Fibroblast of peridontal ligament (primary cell): ENCODE data around the gene GALNS.
"Not testable (repeated sequence)": the region's sequence is repeated elsewhere in the genome, so short reads cannot be mapped to it uniquely, and the experiment has no call there.

ENCODE experiments used
- DNase-seq: peaks from one replicate; pipeline ENCODE4 v3.0.0-alpha.2; 2010; ENCODE audit errors: extremely low read depth

Gene GALNS

DNA sequence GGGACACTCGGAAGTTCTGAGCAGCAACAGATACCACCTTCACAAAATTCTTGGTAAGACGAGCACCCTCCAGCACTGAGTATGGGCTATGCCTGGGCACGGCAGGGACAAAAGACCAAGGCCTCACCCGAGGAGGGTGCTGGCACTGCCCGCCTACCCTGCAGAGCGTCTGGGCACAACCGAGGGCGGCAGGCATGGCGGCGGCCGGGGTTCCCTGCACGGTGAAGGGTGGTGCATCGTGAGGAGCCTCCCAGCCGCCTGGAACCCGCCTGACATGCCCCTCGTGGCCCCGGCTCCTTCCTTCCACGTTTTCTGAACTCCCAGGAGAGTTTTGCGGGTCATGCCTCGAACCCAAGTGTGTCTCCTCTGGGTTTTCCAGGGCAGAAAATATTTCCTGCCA is 18.9 kb downstream of the GALNS start:
- DNase-seq, result no peak

GRCh38 chr16:88836791-88837190 is 20.0 kb downstream of the GALNS start:
- no peak for DNase-seq

DNA sequence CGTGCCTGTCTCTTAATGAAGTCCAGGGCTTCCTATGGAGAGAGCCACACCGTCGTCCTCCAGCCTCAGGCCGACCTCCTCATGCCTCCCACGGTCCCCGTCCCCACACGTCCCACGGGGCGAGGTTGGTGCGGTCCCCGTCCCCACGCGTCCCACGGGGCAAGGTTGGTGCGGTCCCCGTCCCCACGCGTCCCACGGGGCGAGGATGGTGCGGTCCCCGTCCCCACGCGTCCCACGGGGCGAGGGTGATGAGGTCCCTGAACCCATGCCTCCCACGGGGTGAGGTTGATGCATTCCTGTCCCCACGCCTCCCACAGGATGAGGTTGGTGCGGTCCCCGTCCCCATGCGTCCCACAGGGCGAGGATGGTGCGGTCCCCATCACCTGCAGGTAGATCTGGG is 20.9 kb downstream of the GALNS start:
- DNase-seq, result no peak

DNA sequence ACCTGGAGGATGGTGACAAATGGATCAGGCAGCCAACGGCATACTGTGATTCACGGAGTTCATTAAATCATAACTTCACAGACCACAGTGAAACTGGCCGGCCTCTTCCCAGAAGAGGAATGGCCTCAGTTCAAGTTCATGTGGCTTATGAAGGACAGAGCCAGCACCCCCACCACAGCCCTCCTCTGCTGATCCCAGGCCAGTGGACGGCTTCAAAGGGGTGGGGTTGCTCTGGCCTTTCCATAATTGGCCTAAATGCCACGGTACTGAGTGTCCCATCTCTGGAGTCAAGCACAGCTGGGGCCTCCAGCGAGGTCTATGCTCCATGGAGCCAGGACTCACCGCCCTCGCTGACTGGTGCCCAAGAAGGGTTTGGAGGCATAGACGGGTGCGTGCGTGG is 21.4 kb downstream of the GALNS start:
- peak; percentile 60 for DNase-seq

DNA sequence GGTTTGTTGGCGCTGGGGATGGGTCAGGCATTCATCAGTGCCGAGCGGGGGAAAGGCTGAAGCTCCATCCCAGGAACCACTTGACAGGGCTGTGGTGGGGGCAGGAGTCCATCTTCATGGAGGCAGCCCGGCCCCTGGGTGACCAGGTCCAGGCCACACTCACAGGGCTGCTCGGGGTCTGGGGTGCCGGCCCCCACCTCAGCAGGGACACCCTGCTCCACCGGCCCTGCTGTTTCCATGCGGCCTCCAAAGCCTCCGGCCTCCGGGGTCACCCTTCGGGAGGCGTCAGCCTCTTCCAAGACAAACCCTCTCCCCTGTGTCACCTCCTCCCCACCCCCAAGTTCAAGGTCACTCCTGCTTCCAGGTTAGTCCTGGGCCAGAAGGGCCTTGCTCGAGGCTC is 22.1 kb downstream of the GALNS start:
- DNase-seq, result no peak

DNA sequence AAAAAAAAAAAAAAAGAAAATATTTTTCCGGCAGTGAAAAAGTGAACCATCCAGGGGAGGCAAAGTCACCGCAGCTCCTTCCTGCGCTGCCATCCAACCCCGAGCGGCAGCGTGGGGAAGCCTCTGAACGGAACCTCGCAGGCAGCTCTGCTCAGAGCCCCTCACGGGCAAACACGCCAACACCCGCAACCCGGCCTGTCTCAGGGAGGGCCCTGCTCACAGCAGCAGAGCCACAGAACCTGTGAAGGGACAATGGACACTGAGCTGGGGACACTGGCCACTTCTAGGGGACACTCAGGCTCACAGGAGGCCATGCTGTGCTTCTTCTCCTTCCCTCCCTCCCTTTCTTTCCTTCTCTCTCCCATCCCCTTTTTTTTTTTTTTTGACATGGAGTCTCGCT is 23.7 kb downstream of the GALNS start:
- no peak for DNase-seq

DNA sequence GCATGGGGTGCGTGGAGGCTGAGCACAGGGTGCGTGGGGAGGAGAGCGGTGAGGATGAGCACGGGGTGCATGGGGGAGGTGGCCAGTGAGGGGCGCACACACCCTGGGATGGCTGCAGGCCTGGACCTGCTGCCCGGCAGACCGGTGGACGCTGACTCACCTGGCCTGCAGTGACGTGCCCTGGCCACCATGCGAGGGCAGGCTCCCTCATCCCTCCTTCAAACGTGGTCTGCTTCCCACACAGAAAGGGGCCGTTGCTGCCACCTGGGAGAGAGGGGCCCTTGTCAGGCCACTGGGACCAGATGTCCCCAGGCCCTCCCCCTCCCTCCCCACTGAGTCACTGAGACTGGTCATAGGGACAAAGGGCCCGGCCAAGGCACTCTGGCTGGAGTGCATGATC is 24.9 kb downstream of the GALNS start:
- no peak for DNase-seq

GRCh38 chr16:88830783-88831182 is 26.0 kb downstream of the GALNS start:
- no peak for DNase-seq

DNA sequence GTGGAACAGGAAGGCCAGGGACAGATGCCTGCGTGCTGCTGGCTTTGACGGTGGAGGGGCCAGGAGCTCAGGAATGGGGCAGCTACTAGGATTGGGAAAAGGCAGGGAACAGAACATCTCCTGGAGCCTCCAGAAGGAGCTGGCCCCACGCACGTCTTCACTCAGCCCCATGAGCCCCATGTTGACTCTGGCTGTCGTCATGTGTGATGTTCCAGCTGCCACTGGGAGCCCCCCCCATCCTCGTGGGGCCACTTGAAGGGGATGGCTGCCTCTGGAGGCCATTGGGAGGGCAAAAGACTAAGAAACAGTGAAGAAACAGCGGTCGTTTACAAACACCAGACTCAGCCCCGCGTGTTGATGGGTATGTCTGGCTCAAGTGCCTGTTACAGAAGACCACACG is 26.5 kb downstream of the GALNS start:
- DNase-seq, result no peak

DNA sequence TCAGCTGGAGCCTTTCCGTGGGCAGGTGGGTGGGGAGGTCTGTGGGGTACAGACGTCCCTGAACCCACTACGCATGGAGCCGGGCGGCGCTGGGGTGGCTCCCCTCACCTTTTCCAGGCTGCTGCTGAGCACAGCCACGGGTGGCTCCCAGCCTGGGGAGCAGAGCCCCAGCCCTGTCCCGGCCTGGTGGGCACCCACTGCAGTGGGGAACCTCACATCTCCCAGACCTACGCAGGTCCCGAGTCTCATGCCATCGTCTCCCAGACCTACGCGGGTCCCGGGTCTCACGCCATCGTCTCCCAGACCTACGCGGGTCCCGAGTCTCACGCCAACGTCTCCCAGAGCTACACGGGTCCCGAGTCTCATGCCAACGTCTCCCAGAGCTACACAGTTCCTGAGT is 28.0 kb downstream of the GALNS start:
- DNase-seq, result no peak

DNA sequence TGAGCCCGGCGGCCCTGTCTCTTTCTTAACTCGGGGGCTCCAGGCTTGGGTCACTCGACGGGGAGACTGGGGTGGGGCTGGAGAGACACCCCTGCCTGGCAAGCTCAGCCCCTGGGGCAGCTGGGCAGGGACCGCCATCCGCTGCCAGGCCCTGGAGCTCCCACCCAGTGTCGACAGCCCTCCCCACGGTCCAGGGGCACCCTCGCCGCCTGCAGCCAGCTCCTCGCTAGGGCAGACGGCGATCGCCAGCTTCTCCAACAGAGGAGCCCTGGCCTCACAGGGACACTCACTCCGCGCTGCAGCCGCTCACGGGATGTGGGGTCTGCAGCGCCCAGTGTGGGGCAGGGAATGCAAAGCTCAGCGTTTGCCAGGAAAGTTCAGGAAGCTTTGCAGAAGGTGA is 29.0 kb downstream of the GALNS start:
- no peak for DNase-seq

GRCh38 chr16:88826070-88826840 is 30.5 kb downstream of the GALNS start:
- no peak for DNase-seq

DNA sequence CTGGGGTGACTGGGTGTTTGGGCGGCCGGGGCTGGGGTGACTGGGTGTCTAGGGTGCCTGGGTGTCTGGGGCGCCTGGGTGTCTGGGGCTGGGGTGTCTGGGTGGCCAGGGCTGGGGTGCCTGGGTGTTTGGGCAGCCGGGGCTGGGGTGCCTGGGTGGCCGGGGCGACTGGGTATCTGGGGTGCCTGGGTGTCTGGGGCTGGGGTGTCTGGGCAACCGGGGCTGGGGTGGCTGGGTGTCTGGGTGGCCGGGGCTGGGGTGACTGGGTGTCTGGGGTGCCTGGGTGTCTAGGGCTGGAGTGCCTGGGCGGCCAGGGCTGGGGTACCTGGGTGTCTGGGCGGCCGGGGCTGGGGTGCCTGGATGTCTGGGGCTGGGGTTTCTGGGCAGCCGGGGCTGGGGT is 31.6 kb downstream of the GALNS start:
- no peak for DNase-seq

DNA sequence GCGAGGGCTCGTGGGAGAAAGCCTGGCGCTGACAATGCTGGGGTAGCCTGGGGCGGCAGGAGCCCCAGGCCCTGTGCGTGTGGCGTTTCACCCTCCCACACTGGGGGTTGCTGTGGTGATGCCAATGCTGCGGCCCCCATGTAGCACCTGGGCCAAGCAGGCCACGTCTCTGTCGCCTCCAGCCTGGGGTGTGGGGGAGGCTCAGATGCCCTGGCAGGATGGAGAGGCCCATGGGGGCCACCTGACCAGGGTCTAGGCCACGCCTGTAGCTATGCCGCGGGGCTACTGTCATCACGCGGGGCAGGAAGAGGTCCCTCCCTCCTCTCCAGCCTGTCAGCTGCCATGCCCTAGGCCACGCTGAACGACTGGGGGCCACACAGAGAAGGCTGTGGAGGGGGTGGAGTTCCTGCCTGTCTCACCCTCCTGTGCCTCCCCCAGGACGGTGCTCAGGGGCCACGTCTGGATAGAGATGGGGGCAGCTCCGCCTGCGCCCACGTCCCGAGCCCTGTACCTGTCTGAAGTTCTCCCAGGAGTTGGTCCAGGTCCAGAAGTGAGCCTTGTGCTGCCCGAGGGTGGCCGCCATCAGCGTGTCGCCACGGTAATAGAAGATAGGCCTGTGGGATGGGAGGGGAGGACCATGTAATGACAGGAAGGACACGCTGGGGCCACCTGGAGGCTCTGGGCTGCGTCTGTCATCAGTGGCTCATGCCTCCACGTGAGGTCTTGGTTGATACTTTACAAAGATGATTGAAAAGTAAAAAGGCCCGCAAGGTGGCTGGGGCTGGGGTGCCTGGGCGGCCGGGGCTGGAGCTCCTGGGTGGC is 32.3 kb downstream of the GALNS start:
- no peak for DNase-seq

DNA sequence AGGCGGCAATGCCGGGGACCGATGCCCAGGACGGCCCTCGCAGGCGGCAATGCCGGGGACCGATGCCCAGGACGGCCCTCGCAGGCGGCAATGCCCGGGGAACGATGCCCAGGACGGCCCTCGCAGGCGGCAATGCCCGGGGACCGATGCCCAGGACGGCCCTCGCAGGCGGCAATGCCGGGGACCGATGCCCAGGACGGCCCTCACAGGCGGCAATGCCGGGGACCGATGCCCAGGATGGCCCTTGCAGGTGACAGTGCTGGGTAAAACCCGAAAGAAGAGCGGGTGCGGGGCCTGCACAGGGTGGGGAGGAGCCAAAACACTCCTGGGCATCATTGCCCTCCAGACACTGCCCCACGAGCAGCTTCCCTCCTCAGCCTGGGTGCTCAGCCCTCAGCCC is 33.1 kb downstream of the GALNS start:
- not testable (repeated sequence) for DNase-seq

- no peak for DNase-seq
Observed at GRCh38 chr16:88822281-88823040, 34.3 kb downstream of the GALNS start.

DNA sequence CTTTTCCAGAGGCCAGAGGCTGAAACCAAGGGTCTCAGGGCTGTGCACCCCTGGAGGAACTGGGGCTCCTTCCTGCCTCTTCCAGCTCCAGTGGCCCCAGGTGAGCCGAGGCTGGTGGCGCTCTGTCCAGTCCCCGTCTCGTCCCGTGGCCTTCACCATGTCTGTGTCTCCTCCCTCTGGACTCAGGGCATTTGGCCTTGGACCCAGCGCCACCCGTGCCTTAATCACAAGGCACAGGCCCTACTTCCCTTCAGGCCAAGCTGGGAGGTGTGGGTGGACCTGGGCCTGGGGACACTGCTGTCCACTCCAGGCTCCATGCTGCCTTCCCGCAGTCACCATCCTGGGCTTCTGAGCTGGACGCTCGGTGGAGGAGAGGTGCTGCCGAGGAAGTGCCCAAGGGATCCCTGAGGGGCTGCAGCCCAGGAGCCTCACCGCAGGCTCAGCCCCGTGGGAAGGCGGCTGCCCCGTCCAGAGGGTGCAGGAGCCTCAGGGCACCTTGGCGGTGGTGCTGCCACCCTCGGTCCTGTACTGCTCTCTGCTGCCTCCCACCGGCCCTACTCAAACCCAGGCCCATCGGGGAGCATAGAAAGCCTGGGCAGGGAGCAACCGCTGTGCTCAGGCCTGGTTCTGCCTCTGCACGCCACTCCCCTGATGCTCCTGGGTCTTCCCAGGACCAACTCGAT is 35.4 kb downstream of the GALNS start:
- DNase-seq, result no peak

DNA sequence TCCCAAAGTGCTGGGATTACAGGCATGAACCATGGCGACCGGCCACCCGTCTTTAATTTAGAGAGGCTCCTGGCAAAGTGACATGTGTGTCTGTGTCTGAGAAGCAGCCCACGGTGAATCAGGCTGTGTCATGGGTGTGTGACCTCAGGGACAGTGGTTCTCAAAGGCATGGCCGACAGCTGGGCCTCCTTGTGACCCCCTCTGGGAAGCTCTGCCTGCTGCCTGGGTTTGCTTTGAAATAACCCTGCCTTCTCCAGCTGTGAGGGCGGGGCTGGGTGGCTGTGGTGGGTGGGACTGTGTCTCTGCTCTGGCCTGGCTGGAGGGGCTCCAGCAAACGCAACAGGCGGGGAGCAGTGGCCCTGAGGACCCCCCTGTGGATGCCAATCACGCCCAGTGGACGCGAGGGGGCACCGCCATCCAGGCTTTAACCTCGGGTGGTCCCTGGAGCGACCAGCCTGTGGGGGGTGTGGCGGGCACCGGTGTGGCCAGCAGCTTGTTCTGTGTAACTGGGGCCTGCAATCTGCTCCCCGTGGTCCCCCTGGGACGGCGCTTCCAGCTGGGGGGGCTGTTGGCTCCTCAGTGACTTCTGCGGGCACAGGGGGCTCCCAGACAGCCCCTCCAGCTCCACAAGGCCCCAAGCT is 36.2 kb downstream of the GALNS start:
- DNase-seq, result no peak

- DNase-seq, result no peak
Observed at GRCh38 chr16:88819126-88819525, 37.6 kb downstream of the GALNS start.

GRCh38 chr16:88818575-88818874 is 38.2 kb downstream of the GALNS start:
- DNase-seq, result no peak

- peak; percentile 43 for DNase-seq
Observed at GRCh38 chr16:88817785-88818574, 38.8 kb downstream of the GALNS start.
